Measurements from ENCODE around the gene MYL7.

The MYL7 gene

GRCh38 chr7:44144426-44144967, 3.4 kb upstream of the MYL7 start:
- H3K9ac ChIP-seq (ENCODE audit: low read length) = no peak overlapping the region
- H3K79me2 ChIP-seq (ENCODE audit: insufficient read depth, low read length) = no peaks in the 10 kb centered on the region
- H3K27ac ChIP-seq (ENCODE audit: low read depth, low read length) = no peak overlapping the region
- H3K27me3 ChIP-seq (ENCODE audit: low read length) = no peaks in the 10 kb centered on the region
- no peak overlapping the region for H2AFZ ChIP-seq (ENCODE audit: low read depth, low read length, severe bottlenecking)
- no peaks in the 10 kb centered on the region for H3K9me2 ChIP-seq (replicated peaks; ENCODE audit: insufficient read depth, low read length)
- no peaks in the 10 kb centered on the region for H4K20me1 ChIP-seq (ENCODE audit: low read depth, low read length)
- no peaks in the 10 kb centered on the region for H3F3A ChIP-seq (ENCODE audit: insufficient read depth)
- H3K9me3 ChIP-seq (ENCODE audit: insufficient read depth, low read length) = no peaks in the 10 kb centered on the region
- H3K4me3 ChIP-seq (ENCODE audit: insufficient read depth, low read length, poor library complexity, severe bottlenecking) = no peak overlapping the region
- TF ChIP-seq EZH2phosphoT487 (conservative IDR thresholded peaks at IDR 0.05; ENCODE audit: low read length) (no peak), CTCF (IDR thresholded peaks at IDR 0.05; ENCODE audit: insufficient read depth, low read length, poor library complexity, severe bottlenecking) (no peak)
- no peak overlapping the region for H3K4me2 ChIP-seq (ENCODE audit: low read depth, low read length, poor library complexity, severe bottlenecking)
- no peaks in the 10 kb centered on the region for H3K36me3 ChIP-seq (ENCODE audit: low read length)

- Histone ChIP-seq H4K20me1 (ENCODE audit: low read depth, low read length) (no peaks in the 10 kb centered on the region), H3K9ac (ENCODE audit: low read length) (no peak overlapping the region), H3K79me2 (ENCODE audit: insufficient read depth, low read length) (no peaks in the 10 kb centered on the region), H3K9me3 (ENCODE audit: insufficient read depth, low read length) (no peaks in the 10 kb centered on the region), H3K4me3 (ENCODE audit: insufficient read depth, low read length, poor library complexity, severe bottlenecking) (no peak overlapping the region), H3K27ac (ENCODE audit: low read depth, low read length) (no peak overlapping the region), H3K9me2 (replicated peaks; ENCODE audit: insufficient read depth, low read length) (no peaks in the 10 kb centered on the region), H3K4me2 (ENCODE audit: low read depth, low read length, poor library complexity, severe bottlenecking) (no peak overlapping the region), H3F3A (ENCODE audit: insufficient read depth) (no peaks in the 10 kb centered on the region), H3K36me3 (ENCODE audit: low read length) (no peaks in the 10 kb centered on the region), H3K27me3 (ENCODE audit: low read length) (no peaks in the 10 kb centered on the region), H2AFZ (ENCODE audit: low read depth, low read length, severe bottlenecking) (no peak overlapping the region)
- TF ChIP-seq EZH2phosphoT487 (conservative IDR thresholded peaks at IDR 0.05; ENCODE audit: low read length) = no peak
- TF ChIP-seq CTCF (IDR thresholded peaks at IDR 0.05; ENCODE audit: insufficient read depth, low read length, poor library complexity, severe bottlenecking) = no peak
These were observed 2.6 kb upstream of the MYL7 start for GRCh38 chr7:44143646-44144250.

- Histone ChIP-seq H3K9me3 (ENCODE audit: insufficient read depth, low read length) (no peaks in the 10 kb centered on the region), H3K4me2 (ENCODE audit: low read depth, low read length, poor library complexity, severe bottlenecking) (no peak overlapping the region), H2AFZ (ENCODE audit: low read depth, low read length, severe bottlenecking) (no peak overlapping the region), H3K4me3 (ENCODE audit: insufficient read depth, low read length, poor library complexity, severe bottlenecking) (no peak overlapping the region), H3K9me2 (replicated peaks; ENCODE audit: insufficient read depth, low read length) (no peaks in the 10 kb centered on the region), H3K27ac (ENCODE audit: low read depth, low read length) (no peak overlapping the region), H3F3A (ENCODE audit: insufficient read depth) (no peaks in the 10 kb centered on the region), H4K20me1 (ENCODE audit: low read depth, low read length) (no peaks in the 10 kb centered on the region), H3K79me2 (ENCODE audit: insufficient read depth, low read length) (no peaks in the 10 kb centered on the region), H3K36me3 (ENCODE audit: low read length) (no peaks in the 10 kb centered on the region), H3K27me3 (ENCODE audit: low read length) (no peaks in the 10 kb centered on the region), H3K9ac (ENCODE audit: low read length) (no peak overlapping the region)
- TF ChIP-seq EZH2phosphoT487 (conservative IDR thresholded peaks at IDR 0.05; ENCODE audit: low read length) (no peak), CTCF (IDR thresholded peaks at IDR 0.05; ENCODE audit: insufficient read depth, low read length, poor library complexity, severe bottlenecking) (no peak)
These were observed 896 bp upstream of the MYL7 start for GRCh38 chr7:44142028-44142427.
